ENCODE measurements around the gene MAD1L1. TPM values are rescaled to one million over a fixed set of nuclear protein-coding genes. Genes with fewer than 3 reads are reported as not detected.

Gene MAD1L1
- total RNA-seq, 1 donor from 2014 or later, result 32.7 TPM

DNA sequence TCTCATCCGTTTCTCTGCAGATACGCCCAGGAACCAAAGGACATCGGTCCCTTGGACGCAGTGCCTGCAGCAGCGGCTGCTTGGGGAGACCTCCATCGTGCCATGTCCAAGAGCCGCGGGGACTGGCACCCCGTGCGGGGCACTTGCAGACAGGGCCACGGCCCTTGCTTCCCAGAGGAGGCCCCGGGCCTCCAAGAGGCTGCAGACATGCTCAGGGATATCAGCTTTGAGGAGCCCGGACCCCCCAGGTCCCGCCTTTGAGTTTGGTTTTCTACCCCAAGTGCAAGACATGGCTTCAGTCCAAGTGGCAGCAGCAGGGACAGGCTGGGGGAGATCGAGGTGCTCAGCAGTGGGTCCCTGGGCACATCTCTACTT is 283.1 kb downstream of the MAD1L1 start:
- Mint-ChIP-seq H3K27ac (ENCODE audit: unreplicated experiment) (no peak overlapping the region), H3K4me3 (ENCODE audit: unreplicated experiment) (no peak overlapping the region), H3K9me3 (ENCODE audit: unreplicated experiment) (no peaks in the 10 kb centered on the region), H3K4me1 (ENCODE audit: unreplicated experiment) (peaks cover 4% of the 10 kb centered on the region), H3K36me3 (ENCODE audit: unreplicated experiment) (no peaks in the 10 kb centered on the region), H3K27me3 (ENCODE audit: unreplicated experiment) (no peaks in the 10 kb centered on the region)
- DNase-seq (ENCODE audit: extremely low spot score, unreplicated experiment), result no peak
- TF ChIP-seq, protein P1, sequence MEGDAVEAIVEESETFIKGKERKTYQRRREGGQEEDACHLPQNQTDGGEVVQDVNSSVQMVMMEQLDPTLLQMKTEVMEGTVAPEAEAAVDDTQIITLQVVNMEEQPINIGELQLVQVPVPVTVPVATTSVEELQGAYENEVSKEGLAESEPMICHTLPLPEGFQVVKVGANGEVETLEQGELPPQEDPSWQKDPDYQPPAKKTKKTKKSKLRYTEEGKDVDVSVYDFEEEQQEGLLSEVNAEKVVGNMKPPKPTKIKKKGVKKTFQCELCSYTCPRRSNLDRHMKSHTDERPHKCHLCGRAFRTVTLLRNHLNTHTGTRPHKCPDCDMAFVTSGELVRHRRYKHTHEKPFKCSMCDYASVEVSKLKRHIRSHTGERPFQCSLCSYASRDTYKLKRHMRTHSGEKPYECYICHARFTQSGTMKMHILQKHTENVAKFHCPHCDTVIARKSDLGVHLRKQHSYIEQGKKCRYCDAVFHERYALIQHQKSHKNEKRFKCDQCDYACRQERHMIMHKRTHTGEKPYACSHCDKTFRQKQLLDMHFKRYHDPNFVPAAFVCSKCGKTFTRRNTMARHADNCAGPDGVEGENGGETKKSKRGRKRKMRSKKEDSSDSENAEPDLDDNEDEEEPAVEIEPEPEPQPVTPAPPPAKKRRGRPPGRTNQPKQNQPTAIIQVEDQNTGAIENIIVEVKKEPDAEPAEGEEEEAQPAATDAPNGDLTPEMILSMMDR (IDR thresholded peaks at IDR 0.05), result no peak

DNA sequence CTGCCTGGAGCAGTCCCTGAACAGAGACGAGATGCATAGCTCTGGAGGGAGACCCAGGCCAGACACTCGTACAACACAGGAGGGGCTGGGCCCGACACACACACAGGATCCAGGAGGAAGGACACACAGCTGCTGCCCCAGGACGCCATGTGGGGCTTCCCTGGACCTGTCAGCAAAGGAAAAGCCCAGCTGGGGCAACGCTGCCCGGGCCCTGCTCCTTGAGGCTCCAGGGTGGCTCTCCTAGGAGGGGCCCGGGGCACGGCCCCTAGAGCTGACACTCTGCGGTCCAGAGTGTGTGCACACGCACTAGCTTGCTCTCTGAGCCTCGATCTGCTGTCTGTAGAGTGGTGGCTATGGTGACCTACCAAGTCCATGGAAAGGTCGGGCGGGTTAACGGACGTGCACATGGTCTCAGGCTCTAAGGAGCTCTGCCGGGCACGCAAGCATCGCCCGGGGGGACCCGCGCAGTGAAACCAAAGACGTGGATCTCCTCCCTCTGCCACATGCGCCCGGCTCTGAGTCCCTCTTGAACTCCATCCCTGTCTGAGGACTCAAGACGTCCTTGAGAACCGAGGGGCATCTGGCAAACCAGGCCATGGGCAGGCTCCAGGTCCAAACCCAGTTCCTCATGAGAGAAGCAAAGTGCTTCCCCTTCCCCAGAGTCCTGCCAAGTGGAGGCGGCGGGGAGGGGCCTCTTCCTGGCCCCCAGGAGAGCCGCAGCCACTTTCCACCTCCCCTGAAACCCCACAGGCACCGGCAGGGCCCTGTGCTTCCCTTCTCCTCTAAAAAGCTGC is 283.7 kb downstream of the MAD1L1 start:
- Mint-ChIP-seq H3K27ac (ENCODE audit: unreplicated experiment) (no peak overlapping the region), H3K27me3 (ENCODE audit: unreplicated experiment) (no peaks in the 10 kb centered on the region), H3K4me1 (ENCODE audit: unreplicated experiment) (peaks cover 8% of the 10 kb centered on the region), H3K9me3 (ENCODE audit: unreplicated experiment) (no peaks in the 10 kb centered on the region), H3K36me3 (ENCODE audit: unreplicated experiment) (no peaks in the 10 kb centered on the region), H3K4me3 (ENCODE audit: unreplicated experiment) (no peak overlapping the region)
- no peak for DNase-seq (ENCODE audit: extremely low spot score, unreplicated experiment)
- TF ChIP-seq, protein P1 (IDR thresholded peaks at IDR 0.05), result no peak

DNA sequence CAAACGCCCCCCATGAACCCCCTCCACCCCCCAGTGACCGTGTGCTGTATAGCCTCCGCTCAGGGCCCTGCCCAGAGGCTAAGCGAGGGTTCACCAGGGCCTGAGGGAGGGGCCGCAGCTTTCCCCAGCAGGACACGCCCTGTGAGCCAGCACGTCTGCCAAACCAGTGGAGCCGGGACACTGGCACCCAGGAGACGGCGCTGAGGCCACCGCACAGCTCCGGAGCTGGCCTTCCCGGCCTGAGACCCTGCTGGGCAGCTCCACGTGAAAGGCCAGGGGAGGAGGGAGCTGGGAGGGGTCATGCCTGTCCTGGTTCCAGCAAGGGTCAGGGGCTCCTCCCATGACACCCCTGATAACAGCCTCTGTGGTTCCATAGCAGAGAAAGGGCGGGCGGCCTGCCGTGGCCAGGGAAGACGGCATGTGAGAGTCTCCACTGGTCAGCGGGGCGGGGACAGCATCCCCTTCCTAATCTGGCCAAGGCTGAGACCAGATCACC is 284.4 kb downstream of the MAD1L1 start:
- no peak overlapping the region for H3K27ac Mint-ChIP-seq (ENCODE audit: unreplicated experiment)
- H3K27me3 Mint-ChIP-seq (ENCODE audit: unreplicated experiment), result no peaks in the 10 kb centered on the region
- no peak for DNase-seq (ENCODE audit: extremely low spot score, unreplicated experiment)
- no peaks in the 10 kb centered on the region for H3K36me3 Mint-ChIP-seq (ENCODE audit: unreplicated experiment)
- no peak overlapping the region for H3K4me3 Mint-ChIP-seq (ENCODE audit: unreplicated experiment)
- peaks cover 10% of the 10 kb centered on the region for H3K4me1 Mint-ChIP-seq (ENCODE audit: unreplicated experiment)
- H3K9me3 Mint-ChIP-seq (ENCODE audit: unreplicated experiment), result no peaks in the 10 kb centered on the region
- TF ChIP-seq, protein P1 (IDR thresholded peaks at IDR 0.05), result no peak

DNA sequence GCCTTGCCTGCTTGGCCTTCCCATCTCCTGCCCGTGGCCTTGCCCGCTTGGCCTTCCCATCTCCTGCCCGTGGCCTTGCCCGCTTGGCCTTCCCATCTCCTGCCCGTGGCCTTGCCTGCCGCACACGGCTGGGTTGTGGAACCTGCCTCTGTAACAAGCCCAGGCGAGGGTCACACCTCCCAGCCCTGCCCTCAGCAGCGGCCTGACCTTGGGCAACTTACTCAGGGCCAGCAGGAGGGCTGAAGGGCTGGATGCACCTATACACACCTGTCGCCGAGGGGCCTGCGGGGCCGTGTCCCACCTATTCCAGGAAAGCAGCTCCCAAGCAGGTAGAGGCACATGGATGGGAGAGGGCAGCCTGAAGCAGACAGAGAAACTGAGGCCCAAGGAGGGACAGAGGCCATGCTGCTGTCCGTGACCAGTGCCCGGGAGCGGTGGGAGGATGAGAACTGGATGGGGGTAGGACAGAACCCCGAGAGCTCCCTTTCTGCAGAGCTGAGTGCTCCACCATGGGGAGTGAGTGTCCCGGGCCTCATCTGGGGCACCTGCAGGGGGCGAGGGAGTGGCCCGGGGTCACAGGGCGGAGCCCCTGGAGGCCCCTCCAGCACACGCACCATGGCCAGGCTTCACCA is 285.0 kb downstream of the MAD1L1 start:
- H3K27ac Mint-ChIP-seq (ENCODE audit: unreplicated experiment), result no peak overlapping the region
- no peaks in the 10 kb centered on the region for H3K9me3 Mint-ChIP-seq (ENCODE audit: unreplicated experiment)
- H3K36me3 Mint-ChIP-seq (ENCODE audit: unreplicated experiment), result no peaks in the 10 kb centered on the region
- peaks cover 10% of the 10 kb centered on the region for H3K4me1 Mint-ChIP-seq (ENCODE audit: unreplicated experiment)
- no peaks in the 10 kb centered on the region for H3K27me3 Mint-ChIP-seq (ENCODE audit: unreplicated experiment)
- H3K4me3 Mint-ChIP-seq (ENCODE audit: unreplicated experiment), result no peak overlapping the region
- TF ChIP-seq, protein P1 (IDR thresholded peaks at IDR 0.05), result no peak
- DNase-seq (ENCODE audit: extremely low spot score, unreplicated experiment), result no peak

DNA sequence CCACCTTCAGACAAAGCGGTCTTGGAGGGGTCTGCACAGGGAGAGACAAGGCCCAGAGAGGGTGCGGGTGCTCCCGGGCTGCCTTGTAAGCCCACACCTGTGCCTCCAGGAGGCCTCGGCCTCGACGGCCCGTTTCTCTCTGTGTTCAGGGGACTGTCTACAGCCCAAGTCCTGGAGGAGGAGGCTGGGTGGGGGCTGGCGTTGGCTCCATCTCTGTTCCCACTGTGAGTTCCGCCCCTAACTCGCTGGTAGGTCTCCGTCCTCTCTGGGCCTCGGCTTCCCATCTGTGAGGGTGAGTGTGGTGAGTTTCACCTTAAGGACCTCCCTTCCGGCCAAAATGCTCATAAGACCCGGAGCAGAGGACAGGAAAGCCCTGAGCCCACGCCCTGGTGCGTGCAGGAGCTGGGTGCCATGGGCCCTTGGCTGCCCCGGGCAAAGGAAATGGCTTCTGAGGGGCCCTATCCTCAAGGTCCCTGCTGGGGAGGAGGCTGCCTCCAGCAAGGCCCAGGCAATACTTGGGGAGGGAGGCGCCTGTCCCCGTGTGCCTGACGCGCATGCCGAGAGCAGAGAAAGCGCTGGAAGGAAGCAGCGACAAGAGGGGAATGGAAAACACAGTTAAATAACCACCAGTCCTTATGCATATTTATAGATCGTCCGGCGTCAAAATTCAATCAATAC is 285.8 kb downstream of the MAD1L1 start:
- Mint-ChIP-seq H3K36me3 (ENCODE audit: unreplicated experiment) (no peaks in the 10 kb centered on the region), H3K27ac (ENCODE audit: unreplicated experiment) (no peak overlapping the region), H3K27me3 (ENCODE audit: unreplicated experiment) (no peaks in the 10 kb centered on the region), H3K4me3 (ENCODE audit: unreplicated experiment) (no peak overlapping the region), H3K9me3 (ENCODE audit: unreplicated experiment) (no peaks in the 10 kb centered on the region), H3K4me1 (ENCODE audit: unreplicated experiment) (peaks cover 12% of the 10 kb centered on the region)
- DNase-seq (ENCODE audit: extremely low spot score, unreplicated experiment), result no peak
- TF ChIP-seq, protein P1 (IDR thresholded peaks at IDR 0.05), result no peak

Measured in osteocyte (in vitro differentiated cells).